Dedifferentiated amniotic fluid mesenchymal stem cell (primary cell): Measurements from ENCODE around the gene SPIC.

ENCODE experiments used
- DNase-seq: peaks from one replicate; pipeline ENCODE4 v3.0.0-alpha.2; 2016; ENCODE audit errors: extremely low spot score

SPIC gene

GRCh38 chr12:101536069-101536674 lies 61.0 kb downstream of the SPIC start:
- DNase-seq = no peak
